AG04450 (cell line): Measurements from ENCODE around the gene MYO15A. TPM values are rescaled to one million over a fixed set of nuclear protein-coding genes. Genes with fewer than 3 reads are reported as not detected.

Source experiments
- CTCF ChIA-PET: fragments of 300-600, 350-600 bp; formaldehyde crosslinking; extraction: SDS; loops from one replicate; lab custom pipeline; 2022; ENCODE audit warnings: antibody characterized with exemption, inconsistent platforms; lab: Charles Lee
- POLR2A ChIA-PET: fragments of 350-600 bp; formaldehyde crosslinking; extraction: SDS; loops from one replicate; lab custom pipeline; 2021; ENCODE audit warnings: antibody characterized with exemption, inconsistent platforms; lab: Yijun Ruan, JAX
- DNase-seq: peaks from one replicate; pipeline ENCODE4 v3.0.0-alpha.2; 2011; ENCODE audit warnings: low read depth, low spot score
- H3K27ac ChIP-seq: one replicate; pipeline ENCODE4 v1.5.1; 2012; ENCODE audit warnings: low read depth, low read length, control low read depth
- H3K27me3 ChIP-seq: one replicate; pipeline ENCODE4 v1.6.0; 2012; ENCODE audit warnings: low read length; ENCODE audit not compliant: control insufficient read depth, insufficient read depth
- H3K4me3 ChIP-seq: 2 replicates; pipeline ENCODE4 v1.5.1; 2011; ENCODE audit warnings: mild to moderate bottlenecking, low read depth, low read length, control low read depth
- H3K9me3 ChIP-seq: 2 replicates; pipeline ENCODE4 v1.5.1; 2012; ENCODE audit warnings: low read length; ENCODE audit not compliant: control insufficient read depth, insufficient read depth
- polyA plus RNA-seq: library from polyadenylated mRNA; depleted of rRNA; stranded (reverse); fragments of >200 nt; gene quantifications from 2 replicates; pipeline ENCODE4 v1.2.3, GENCODE V29; 2011
- TF ChIP-seq, protein P1 (sequence below): IDR thresholded peaks from 2 replicates; pipeline ENCODE4 v1.5.1; 2011; ENCODE audit warnings: low read depth, low read length, control low read depth, inconsistent platforms

MYO15A gene
- polyA plus RNA-seq, 1 experiment: 0.19 TPM

DNA sequence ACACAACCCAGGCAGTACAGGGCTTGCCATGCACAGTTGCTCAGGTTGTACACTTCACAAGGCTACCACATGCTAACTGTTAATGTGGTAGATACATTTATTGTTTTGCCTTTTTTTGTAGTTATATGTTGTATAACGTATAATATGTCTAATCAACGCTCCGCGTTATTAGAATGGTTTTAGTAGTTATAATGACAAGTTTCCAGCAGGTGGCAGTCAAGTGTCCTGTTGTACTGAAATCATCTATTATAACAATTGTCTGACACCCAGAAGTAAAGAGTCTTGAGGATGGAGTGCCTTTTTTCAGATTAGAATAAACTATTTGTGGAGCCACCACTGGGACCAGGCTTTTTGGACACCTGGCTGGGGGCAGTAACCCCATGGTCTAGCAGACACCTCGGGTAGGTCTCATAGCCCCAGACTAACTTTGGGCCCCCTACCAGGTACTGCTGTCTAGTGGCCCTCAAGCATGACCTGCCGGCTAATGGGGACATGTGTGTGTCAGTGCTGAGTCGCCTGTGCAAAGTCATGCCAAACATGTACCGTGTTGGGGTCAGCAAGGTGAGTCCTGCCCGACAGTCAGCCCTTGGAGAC lies 32.8 kb downstream of the MYO15A start:
- POLR2A ChIA-PET: no interaction called here
- TF ChIP-seq, protein P1, sequence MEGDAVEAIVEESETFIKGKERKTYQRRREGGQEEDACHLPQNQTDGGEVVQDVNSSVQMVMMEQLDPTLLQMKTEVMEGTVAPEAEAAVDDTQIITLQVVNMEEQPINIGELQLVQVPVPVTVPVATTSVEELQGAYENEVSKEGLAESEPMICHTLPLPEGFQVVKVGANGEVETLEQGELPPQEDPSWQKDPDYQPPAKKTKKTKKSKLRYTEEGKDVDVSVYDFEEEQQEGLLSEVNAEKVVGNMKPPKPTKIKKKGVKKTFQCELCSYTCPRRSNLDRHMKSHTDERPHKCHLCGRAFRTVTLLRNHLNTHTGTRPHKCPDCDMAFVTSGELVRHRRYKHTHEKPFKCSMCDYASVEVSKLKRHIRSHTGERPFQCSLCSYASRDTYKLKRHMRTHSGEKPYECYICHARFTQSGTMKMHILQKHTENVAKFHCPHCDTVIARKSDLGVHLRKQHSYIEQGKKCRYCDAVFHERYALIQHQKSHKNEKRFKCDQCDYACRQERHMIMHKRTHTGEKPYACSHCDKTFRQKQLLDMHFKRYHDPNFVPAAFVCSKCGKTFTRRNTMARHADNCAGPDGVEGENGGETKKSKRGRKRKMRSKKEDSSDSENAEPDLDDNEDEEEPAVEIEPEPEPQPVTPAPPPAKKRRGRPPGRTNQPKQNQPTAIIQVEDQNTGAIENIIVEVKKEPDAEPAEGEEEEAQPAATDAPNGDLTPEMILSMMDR: peak; percentile 57
- CTCF ChIA-PET: interaction anchor here (1.0 kb wide), 3 partner anchors 12 to 47 kb away, joined by 3 to 11 read pairs (median 4); no protein-coding TSS in a partner anchor

DNA sequence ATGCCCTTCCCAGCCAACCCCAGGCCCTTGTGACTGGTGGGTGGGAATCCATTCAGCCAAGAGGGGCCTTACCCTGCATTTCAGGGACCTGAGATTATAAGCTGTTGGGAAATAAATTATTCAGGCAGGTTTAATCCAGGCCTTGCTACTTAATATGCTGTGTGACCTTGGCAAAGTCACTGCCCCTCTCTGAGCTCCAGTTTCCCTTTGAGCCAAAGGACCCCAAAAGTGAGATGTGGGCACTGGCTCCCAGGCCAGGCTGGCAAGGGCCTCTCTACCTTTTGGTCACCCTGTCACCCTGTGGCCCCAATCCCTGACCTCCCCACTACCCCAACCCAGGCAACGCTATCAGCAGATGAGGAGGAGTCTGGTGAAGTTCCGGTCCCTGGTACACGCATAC lies 33.9 kb downstream of the MYO15A start:
- no peak overlapping the region for H3K27ac ChIP-seq
- ChIA-PET POLR2A (interaction anchor here (1.2 kb wide), 1 partner anchor 41 kb away, joined by 3 read pairs; the partner anchor contains the start of gene ALKBH5), CTCF (interaction anchor here (1.0 to 1.1 kb wide), 2 partner anchors 10 to 14 kb away, joined by 3 read pairs; no protein-coding TSS in a partner anchor)
- H3K27me3 ChIP-seq: peaks cover 5% of the 10 kb centered on the region
- no peaks in the 10 kb centered on the region for H3K9me3 ChIP-seq
- DNase-seq: no peak
- H3K4me3 ChIP-seq: no peak overlapping the region
- TF ChIP-seq, protein P1: no peak

More for the DNA sequence above, 32.8 kb downstream of the MYO15A start:
- Histone ChIP-seq H3K27me3 (peaks cover 5% of the 10 kb centered on the region), H3K4me3 (no peak overlapping the region), H3K27ac (no peak overlapping the region), H3K9me3 (no peaks in the 10 kb centered on the region)
- no peak for DNase-seq

DNA sequence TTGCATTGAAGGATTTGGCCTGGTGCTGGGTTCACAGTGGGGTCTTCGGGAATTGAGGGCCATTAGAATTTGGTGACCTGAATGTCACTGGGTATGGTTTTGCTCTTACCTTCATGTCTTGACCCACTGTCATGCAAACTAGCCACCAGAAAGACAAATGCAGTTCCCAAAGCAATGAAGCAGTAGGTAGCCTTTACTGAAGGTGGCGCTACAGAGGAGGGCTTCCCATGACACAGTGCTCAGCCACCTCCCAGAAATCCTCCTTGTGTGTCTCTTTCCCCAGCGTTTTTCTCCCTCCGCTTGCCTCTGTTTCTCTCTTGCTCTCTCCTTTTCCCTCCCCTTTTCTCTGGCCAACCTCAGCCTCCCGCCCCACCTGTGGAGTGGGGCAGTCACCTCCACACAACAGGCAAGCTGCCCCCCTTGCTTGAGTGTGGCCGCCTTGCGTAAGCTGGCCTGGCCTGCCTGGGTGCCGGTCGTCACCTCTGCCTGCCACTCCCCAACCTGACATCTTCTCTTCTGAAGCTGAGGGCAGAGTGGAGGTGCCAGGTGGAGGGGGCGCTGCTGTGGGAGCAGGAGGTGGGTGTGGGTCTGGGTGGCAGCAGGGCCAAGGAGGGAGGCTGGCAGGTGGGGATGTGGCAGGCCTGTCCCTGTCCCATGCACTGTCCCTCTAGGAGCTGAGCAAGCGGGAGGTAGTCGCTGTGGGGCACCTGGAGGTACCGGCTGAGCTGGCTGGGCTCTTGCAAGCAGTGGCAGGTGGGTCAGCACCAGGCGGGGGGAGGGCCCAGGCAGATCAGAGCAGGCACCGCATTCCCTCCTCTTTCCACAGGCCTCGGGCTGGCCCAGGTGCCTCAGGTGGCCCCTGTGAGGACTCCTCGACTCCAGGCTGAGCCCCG lies 34.7 kb downstream of the MYO15A start:
- no peak for DNase-seq
- Histone ChIP-seq H3K4me3 (no peak overlapping the region), H3K9me3 (no peaks in the 10 kb centered on the region), H3K27me3 (peaks cover 2% of the 10 kb centered on the region), H3K27ac (no peak overlapping the region)
- POLR2A ChIA-PET: no interaction called here
- CTCF ChIA-PET: interaction anchor here (1.0 kb wide), 1 partner anchor 13 kb away, joined by 3 read pairs; no protein-coding TSS in a partner anchor
- TF ChIP-seq, protein P1: peak; percentile 31; the same call in 1 of the 2 replicates

DNA sequence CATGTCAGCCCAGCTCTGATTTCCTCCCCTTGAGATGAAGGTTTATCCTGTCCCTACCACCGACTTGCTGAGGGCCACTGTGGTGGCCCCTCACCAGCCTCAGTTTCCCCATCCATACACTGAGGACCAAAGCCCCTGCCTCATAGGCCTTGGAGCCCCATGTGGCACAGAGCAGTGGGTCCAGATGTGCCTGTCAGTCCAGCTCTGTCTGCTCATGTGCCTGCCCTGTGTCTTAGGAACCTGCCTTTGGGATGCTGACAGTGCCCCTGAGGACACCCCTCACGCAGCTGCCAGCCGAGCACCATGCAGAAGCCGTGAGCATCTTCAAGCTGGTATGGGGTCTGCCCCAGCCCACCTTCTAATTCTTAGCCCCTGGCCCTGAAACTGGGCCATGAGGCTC lies 35.7 kb downstream of the MYO15A start:
- TF ChIP-seq, protein P1: no peak
- Histone ChIP-seq H3K9me3 (no peaks in the 10 kb centered on the region), H3K27ac (no peak overlapping the region), H3K27me3 (peaks cover 2% of the 10 kb centered on the region), H3K4me3 (no peak overlapping the region)
- CTCF ChIA-PET: no interaction called here
- DNase-seq: no peak
- POLR2A ChIA-PET: interaction anchor here (0.7 kb wide), 1 partner anchor 18 kb away, joined by 3 read pairs; no protein-coding TSS in a partner anchor
